Parathyroid adenoma (tissue), 2 donors: ENCODE measurements around the gene RAD51D.

Experiments
- H2AFZ ChIP-seq: fragments of 300-600 bp; sonication (generic); one replicate; pipeline ENCODE4 v1.7.0; 2017; ENCODE audit warnings: antibody characterized with exemption, mild to moderate bottlenecking
- H3K27ac ChIP-seq: fragments of 300-600 bp; sonication (generic); one replicate; pipeline ENCODE4 v1.7.0; 2017
- H3K27me3 ChIP-seq: fragments of 300-600 bp; sonication (generic); one replicate; pipeline ENCODE4 v1.7.0; 2017; ENCODE audit warnings: low read length; ENCODE audit not compliant: control insufficient read depth, insufficient read depth
- H3K36me3 ChIP-seq: fragments of 300-600 bp; sonication (generic); one replicate; pipeline ENCODE4 v1.7.0; 2017; ENCODE audit warnings: low read length; ENCODE audit not compliant: control insufficient read depth, insufficient read depth
- H3K4me1 ChIP-seq: fragments of 300-600 bp; sonication (generic); one replicate; pipeline ENCODE4 v1.7.0; 2017; ENCODE audit warnings: control low read depth
- H3K4me2 ChIP-seq: fragments of 300-600 bp; sonication (generic); one replicate; pipeline ENCODE4 v1.7.0; 2017; ENCODE audit warnings: low read length
- H3K4me3 ChIP-seq: fragments of 300-600 bp; sonication (generic); one replicate; pipeline ENCODE4 v1.7.0; 2017; ENCODE audit warnings: low read depth, low read length
- H3K79me2 ChIP-seq: fragments of 300-600 bp; sonication (generic); one replicate; pipeline ENCODE4 v1.7.0; 2017; ENCODE audit warnings: control low read depth
- H3K9ac ChIP-seq: fragments of 300-600 bp; sonication (generic); one replicate; pipeline ENCODE4 v1.7.0; 2017; ENCODE audit warnings: mild to moderate bottlenecking
- H3K9me3 ChIP-seq: fragments of 300-600 bp; sonication (generic); one replicate; pipeline ENCODE4 v1.7.0; 2017; ENCODE audit warnings: low read length; ENCODE audit not compliant: control insufficient read depth
- TF ChIP-seq, protein P1 (sequence below): fragments of 300-600 bp; sonication (generic); IDR thresholded peaks from one replicate; pipeline ENCODE4 v1.7.0; 2017; ENCODE audit warnings: antibody characterized with exemption, mild to moderate bottlenecking
- donor health status: primary hyperparathyroidism.

The RAD51D gene

DNA sequence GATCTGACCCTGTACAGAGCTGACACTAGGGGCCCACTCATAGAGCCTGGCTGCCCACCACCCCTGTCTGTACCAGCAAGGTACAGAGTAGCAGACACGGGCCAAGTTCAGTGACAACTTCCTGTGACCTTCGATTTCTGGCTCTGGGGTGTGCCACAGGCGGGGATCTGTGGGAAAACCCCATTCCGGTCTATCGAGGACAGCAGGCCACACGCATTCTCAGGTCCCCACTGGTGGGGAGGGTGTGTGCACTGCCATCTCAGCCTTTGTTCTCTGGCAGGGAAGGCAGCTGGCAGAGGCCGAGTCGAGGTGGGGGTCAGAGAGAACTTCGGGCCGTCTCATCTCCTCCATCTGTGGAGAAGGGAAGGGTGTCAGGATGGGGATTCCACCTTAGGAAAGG is 12.4 kb upstream of the RAD51D start:
- no peak overlapping the region for H2AFZ ChIP-seq
- no peak overlapping the region for H3K9ac ChIP-seq
- H3K4me1 ChIP-seq = no peaks in the 10 kb centered on the region
- no peak overlapping the region for H3K4me2 ChIP-seq
- H3K27me3 ChIP-seq = no peaks in the 10 kb centered on the region
- no peak overlapping the region for H3K4me3 ChIP-seq
- H3K27ac ChIP-seq = no peak overlapping the region
- no peaks in the 10 kb centered on the region for H3K36me3 ChIP-seq
- no peaks in the 10 kb centered on the region for H3K9me3 ChIP-seq
- no peaks in the 10 kb centered on the region for H3K79me2 ChIP-seq
- TF ChIP-seq, protein P1, sequence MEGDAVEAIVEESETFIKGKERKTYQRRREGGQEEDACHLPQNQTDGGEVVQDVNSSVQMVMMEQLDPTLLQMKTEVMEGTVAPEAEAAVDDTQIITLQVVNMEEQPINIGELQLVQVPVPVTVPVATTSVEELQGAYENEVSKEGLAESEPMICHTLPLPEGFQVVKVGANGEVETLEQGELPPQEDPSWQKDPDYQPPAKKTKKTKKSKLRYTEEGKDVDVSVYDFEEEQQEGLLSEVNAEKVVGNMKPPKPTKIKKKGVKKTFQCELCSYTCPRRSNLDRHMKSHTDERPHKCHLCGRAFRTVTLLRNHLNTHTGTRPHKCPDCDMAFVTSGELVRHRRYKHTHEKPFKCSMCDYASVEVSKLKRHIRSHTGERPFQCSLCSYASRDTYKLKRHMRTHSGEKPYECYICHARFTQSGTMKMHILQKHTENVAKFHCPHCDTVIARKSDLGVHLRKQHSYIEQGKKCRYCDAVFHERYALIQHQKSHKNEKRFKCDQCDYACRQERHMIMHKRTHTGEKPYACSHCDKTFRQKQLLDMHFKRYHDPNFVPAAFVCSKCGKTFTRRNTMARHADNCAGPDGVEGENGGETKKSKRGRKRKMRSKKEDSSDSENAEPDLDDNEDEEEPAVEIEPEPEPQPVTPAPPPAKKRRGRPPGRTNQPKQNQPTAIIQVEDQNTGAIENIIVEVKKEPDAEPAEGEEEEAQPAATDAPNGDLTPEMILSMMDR = no peak

DNA sequence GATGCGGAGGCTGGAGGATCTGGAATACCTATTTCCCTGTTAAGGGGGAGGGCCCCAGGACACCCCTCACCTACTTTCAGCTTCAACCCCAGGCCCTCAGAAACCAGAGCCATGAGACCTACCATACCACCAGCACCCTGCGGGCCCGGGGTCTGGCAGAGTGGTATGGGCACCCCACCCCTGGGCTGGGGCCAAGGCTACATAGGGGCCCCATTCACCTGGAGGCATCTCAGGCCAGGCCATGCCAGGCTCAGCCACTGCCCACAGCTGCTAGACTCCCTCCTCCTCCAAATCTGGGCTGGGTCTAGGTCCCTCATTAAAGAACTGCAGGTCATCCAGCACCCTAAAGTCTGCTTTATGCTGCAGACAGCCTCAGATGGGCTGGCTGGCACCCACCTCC is 10.7 kb upstream of the RAD51D start:
- Histone ChIP-seq H3K4me2 (no peak overlapping the region), H3K9ac (no peak overlapping the region), H3K79me2 (no peaks in the 10 kb centered on the region), H3K4me1 (no peaks in the 10 kb centered on the region), H2AFZ (no peak overlapping the region), H3K4me3 (no peak overlapping the region), H3K36me3 (no peaks in the 10 kb centered on the region), H3K27ac (no peak overlapping the region), H3K27me3 (no peaks in the 10 kb centered on the region), H3K9me3 (no peaks in the 10 kb centered on the region)
- TF ChIP-seq, protein P1 = no peak

DNA sequence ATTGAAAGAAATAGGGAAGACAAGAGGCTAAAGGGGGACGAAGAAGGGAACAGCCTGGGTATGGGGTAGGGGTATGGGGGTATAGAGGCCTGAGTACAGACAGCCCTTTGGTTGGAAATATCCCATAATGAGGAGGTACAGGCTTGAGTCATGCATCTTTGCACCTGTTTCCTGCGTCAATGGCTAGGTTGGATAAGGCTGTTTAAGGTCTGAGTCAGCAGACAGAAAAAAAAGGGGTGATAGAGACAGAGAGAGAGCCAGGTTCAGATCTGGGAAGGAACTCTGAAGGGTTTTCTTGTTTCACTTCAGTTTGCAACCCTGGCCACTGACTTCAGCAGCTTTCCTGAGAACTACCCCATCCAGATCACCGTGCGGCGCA is 10.3 kb upstream of the RAD51D start:
- no peaks in the 10 kb centered on the region for H3K36me3 ChIP-seq
- H3K4me3 ChIP-seq = no peak overlapping the region
- no peaks in the 10 kb centered on the region for H3K79me2 ChIP-seq
- TF ChIP-seq, protein P1 = no peak
- no peak overlapping the region for H3K4me2 ChIP-seq
- no peaks in the 10 kb centered on the region for H3K27me3 ChIP-seq
- H2AFZ ChIP-seq = no peak overlapping the region
- no peak overlapping the region for H3K9ac ChIP-seq
- H3K27ac ChIP-seq = no peak overlapping the region
- no peaks in the 10 kb centered on the region for H3K4me1 ChIP-seq
- no peaks in the 10 kb centered on the region for H3K9me3 ChIP-seq

DNA sequence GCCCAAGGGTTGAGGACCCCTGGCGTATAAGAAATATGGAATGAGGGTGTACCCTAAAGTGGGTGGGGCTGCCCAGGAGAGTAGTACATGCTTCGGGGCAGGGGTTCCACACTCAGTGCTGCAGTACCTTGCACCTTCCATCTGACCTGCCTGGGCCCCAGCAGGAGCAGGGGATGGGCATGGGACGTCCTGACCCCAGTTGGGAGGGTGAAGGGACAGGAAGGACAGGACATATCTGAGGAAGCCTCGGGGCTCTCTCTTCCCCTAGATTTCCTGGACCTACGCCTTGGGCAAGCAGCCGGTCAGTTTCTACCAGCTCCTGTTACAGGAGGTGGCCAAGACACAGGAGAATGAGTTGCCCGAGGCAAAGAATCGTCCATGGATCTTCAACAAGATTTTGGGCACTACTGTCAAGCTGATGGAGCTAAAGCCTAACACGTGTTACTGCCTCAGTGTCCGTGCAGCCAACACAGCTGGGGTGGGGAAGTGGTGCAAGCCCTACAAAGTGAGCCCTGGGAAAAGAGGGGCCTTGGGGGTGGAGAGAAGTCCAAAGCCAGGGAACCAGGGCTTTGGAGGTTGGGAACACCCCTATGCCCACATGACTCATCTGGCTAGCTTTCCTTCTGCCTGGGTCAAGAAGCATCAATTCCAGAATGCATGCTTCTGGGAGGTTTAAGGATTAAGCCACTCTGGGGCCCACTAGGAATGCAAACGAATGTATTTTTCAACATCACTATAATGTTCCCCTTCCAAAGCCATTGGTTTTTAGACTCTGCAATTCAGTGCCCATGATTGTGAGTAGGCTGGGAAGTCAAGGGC is 9.7 kb upstream of the RAD51D start:
- Histone ChIP-seq H3K4me3 (no peak overlapping the region), H3K27me3 (no peaks in the 10 kb centered on the region), H3K27ac (no peak overlapping the region), H3K4me1 (no peaks in the 10 kb centered on the region), H3K4me2 (no peak overlapping the region), H3K9me3 (no peaks in the 10 kb centered on the region), H3K9ac (no peak overlapping the region), H3K79me2 (no peaks in the 10 kb centered on the region), H3K36me3 (no peaks in the 10 kb centered on the region), H2AFZ (no peak overlapping the region)
- TF ChIP-seq, protein P1 = no peak
